H1 (cell line): ENCODE results near the gene NCK2. TPM values are rescaled to one million over a fixed set of nuclear protein-coding genes. Genes with fewer than 3 reads are reported as not detected.

Experiments
- KDM4A ChIP-seq: IDR thresholded peaks from one replicate; pipeline ENCODE4 v1.7.1; 2012; ENCODE audit warnings: low read depth, mild to moderate bottlenecking, moderate library complexity, low read length, inconsistent platforms; ENCODE audit not compliant: severe bottlenecking
- MAFK ChIP-seq: IDR thresholded peaks from 2 replicates; pipeline ENCODE4 v1.6.1; 2012; ENCODE audit warnings: low read depth, mild to moderate bottlenecking, improper control_type of control experiment, low read length
- RAD21 ChIP-seq, 2 experiments: IDR thresholded peaks in 1 of 2; conservative IDR thresholded peaks in 1 of 2; 2 replicates each; pipeline ENCODE4 v1.6.1; 2011; ENCODE audit warnings: low read depth in 2 of 2, low read length in 2 of 2, improper control_type of control experiment in 1 of 2, inconsistent platforms in 1 of 2, mild to moderate bottlenecking in 1 of 2, moderate library complexity in 1 of 2
- SUZ12 ChIP-seq: fragments of 200-600 bp; sonication (generic); IDR thresholded peaks from 2 replicates; pipeline ENCODE4 v1.6.1; 2012; ENCODE audit warnings: mild to moderate bottlenecking, inconsistent platforms, low read length, moderate library complexity, mixed read lengths
- TCF12 ChIP-seq: IDR thresholded peaks from 2 replicates; pipeline ENCODE4 v1.6.1; 2011; ENCODE audit warnings: low read depth, mild to moderate bottlenecking, low read length
- polyA plus RNA-seq, 7 experiments: library from polyadenylated mRNA; depleted of rRNA in 3 of 7; stranded (reverse) in 5 of 7; unstranded in 2 of 7; fragments of >200 nt in 5 of 7; fragments of 200-250 nt in 2 of 7; gene quantifications; 1 replicate in 5 of 7; 2 replicates in 1 of 7; 4 replicates in 1 of 7; pipeline versions ENCODE4 v1.2.1 to v1.2.3, GENCODE V29; 2011 to 2013; ENCODE audit warnings: missing spikeins in 2 of 7, mixed read lengths in 2 of 7
- total RNA-seq: library from RNA; stranded (reverse); fragmentation: NEBNext Ultra II Directional; extraction: Animal tissue kit (Norgen Biotek cat#: 25700); gene quantifications from 2 replicates; pipeline ENCODE4 v1.2.1, GENCODE V29; 2021
- TF ChIP-seq, protein P1 (sequence below): IDR thresholded peaks from 2 replicates; pipeline ENCODE4 v1.6.1; 2012; ENCODE audit warnings: inconsistent platforms

The NCK2 gene
- total and polyA plus RNA-seq, 2 of the 8 experiments (the other 6 are each of a cell fraction or from before 2014, with no cell fraction given): 30.3 to 65.7 TPM

DNA sequence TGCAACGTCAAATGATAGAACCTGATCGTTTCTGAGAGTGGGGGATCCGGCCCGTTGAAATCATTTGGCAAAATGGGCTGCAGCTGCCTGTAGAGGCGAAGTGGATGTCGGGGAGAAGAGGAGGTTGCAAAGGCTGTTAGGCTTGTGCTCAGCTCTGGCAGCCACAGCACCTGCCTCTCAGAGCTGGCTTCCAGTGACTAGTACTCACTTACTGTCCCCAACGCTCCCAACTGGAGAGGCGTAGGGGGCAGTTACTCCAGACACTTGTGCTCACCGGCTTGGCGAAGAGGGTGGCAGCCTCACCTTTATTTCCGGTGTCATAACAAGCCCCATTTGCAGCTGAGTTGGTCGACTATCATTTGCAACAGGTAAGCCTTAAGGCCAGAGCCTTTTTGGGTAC, 37.9 kb downstream of the NCK2 start (continued):
- TF ChIP-seq KDM4A: no peak
- TF ChIP-seq SUZ12: no peak
- no peak for TF ChIP-seq MAFK
- no peak for TF ChIP-seq TCF12
- TF ChIP-seq, protein P1, sequence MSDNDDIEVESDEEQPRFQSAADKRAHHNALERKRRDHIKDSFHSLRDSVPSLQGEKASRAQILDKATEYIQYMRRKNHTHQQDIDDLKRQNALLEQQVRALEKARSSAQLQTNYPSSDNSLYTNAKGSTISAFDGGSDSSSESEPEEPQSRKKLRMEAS: no peak
- no peak for TF ChIP-seq RAD21 (IDR thresholded peaks at IDR 0.05 in 1 of 2, conservative IDR thresholded peaks at IDR 0.05 in 1 of 2; ENCODE audit: low read depth in 2 of 2, low read length in 2 of 2)
